Thyroid gland (tissue), 4 donors: ENCODE data around the gene LRMDA. TPM values are rescaled to one million over a fixed set of nuclear protein-coding genes. Genes with fewer than 3 reads are reported as not detected.

Experiments used
- DNase-seq, 2 donors: peaks; one replicate each; pipeline ENCODE4 v3.0.0-alpha.2; 2019
- H3K27ac ChIP-seq, 3 donors: fragments of 200-600 bp; sonication (generic); 1 replicate in 2 of 3; 2 replicates in 1 of 3; pipeline ENCODE4 v1.5.1; 2016 to 2019; ENCODE audit warnings: mild to moderate bottlenecking in 1 of 3, moderate library complexity in 1 of 3
- H3K27me3 ChIP-seq: fragments of 200-600 bp; sonication (generic); one replicate; pipeline ENCODE4 v1.5.1; 2019
- H3K36me3 ChIP-seq, 2 donors: fragments of 200-600 bp; sonication (generic); one replicate each; pipeline ENCODE4 v1.5.1; 2016 to 2019
- H3K4me1 ChIP-seq, 2 donors: fragments of 200-600 bp; sonication (generic); one replicate each; pipeline ENCODE4 v1.5.1; 2017 to 2019
- H3K4me3 ChIP-seq, 3 donors: fragments of 200-600 bp; sonication (generic); replicated peaks in 1 of 3; 1 replicate in 2 of 3; 2 replicates in 1 of 3; pipeline ENCODE4 v1.5.1; 2016; ENCODE audit warnings: mild to moderate bottlenecking in 1 of 3
- H3K9me3 ChIP-seq: fragments of 200-600 bp; sonication (generic); one replicate; pipeline ENCODE4 v1.5.1; 2017
- POLR2A ChIP-seq, 2 donors: fragments of 450-650 bp; IDR thresholded peaks; one replicate each; pipeline ENCODE4 v1.6.1; 2017; ENCODE audit warnings: antibody characterized with exemption in 2 of 2, mild to moderate bottlenecking in 2 of 2, moderate library complexity in 1 of 2
- WGBS, 2 donors: methylation state at CpG; one replicate each; pipeline ENCODE4 v1.1.5; 2017; 5-methylcytosine and 5-hydroxymethylcytosine counted together
- intact Hi-C: fragments of 100-400 bp; cut with DNase I; formaldehyde crosslinking; loops from one replicate; pipeline ENCODE4 v1.15.1; 2023
- total RNA-seq, 4 donors: library from RNA; depleted of rRNA; stranded (reverse); fragments of >200 nt; gene quantifications; one replicate each; pipeline ENCODE4 v1.2.3, GENCODE V29; 2016
- TF ChIP-seq, protein P1 (sequence below), 6 experiments: fragments of 200-600 bp in 3 of 6; fragments of 450-650 bp in 3 of 6; sonication (generic) in 3 of 6; IDR thresholded peaks; one replicate each; pipeline ENCODE4 v1.5.1; 2016 to 2019; ENCODE audit warnings: antibody characterized with exemption in 6 of 6, mild to moderate bottlenecking in 2 of 6, inconsistent platforms in 1 of 6, moderate library complexity in 1 of 6

The LRMDA gene
- total RNA-seq, 4 donors from 2014 or later: 16.5 to 31.7 (median 23.2) TPM

DNA sequence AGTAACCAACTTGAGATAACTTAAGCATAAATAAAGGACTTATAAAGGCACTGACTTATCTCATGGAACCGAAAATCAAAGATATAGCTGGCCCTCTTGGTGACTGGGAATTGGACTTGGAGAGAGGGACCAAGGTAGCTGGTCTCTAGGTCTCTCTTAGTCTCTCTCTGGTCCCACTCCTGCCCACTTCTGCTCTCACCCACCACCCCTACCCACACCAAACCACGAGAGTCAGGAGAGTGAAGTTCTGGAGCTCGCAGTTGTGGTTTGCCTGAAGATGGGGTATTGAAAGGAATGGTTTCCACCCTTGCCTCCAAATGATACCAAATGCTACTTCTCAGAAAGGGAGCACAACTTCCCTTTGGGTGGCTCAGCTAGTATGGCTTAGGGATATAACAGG is 216.3 kb downstream of the LRMDA start:
- intact Hi-C loops: no loop called here
- DNase-seq: no peak
- Histone ChIP-seq H3K36me3 (no peaks in the 10 kb centered on the region), H3K27me3 (no peaks in the 10 kb centered on the region), H3K4me1 (peaks cover 17 to 26% of the 10 kb centered on the region in 2 donors), H3K9me3 (no peaks in the 10 kb centered on the region), H3K27ac (no peak overlapping the region), H3K4me3 (no peak overlapping the region)
- TF ChIP-seq, protein P1, sequence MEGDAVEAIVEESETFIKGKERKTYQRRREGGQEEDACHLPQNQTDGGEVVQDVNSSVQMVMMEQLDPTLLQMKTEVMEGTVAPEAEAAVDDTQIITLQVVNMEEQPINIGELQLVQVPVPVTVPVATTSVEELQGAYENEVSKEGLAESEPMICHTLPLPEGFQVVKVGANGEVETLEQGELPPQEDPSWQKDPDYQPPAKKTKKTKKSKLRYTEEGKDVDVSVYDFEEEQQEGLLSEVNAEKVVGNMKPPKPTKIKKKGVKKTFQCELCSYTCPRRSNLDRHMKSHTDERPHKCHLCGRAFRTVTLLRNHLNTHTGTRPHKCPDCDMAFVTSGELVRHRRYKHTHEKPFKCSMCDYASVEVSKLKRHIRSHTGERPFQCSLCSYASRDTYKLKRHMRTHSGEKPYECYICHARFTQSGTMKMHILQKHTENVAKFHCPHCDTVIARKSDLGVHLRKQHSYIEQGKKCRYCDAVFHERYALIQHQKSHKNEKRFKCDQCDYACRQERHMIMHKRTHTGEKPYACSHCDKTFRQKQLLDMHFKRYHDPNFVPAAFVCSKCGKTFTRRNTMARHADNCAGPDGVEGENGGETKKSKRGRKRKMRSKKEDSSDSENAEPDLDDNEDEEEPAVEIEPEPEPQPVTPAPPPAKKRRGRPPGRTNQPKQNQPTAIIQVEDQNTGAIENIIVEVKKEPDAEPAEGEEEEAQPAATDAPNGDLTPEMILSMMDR (IDR thresholded peaks at IDR 0.05): no peak
- TF ChIP-seq POLR2A (IDR thresholded peaks at IDR 0.05): no peak
- WGBS, 2 donors: 85 to 94% methylated on average over 3 of the region's 3 CpGs

DNA sequence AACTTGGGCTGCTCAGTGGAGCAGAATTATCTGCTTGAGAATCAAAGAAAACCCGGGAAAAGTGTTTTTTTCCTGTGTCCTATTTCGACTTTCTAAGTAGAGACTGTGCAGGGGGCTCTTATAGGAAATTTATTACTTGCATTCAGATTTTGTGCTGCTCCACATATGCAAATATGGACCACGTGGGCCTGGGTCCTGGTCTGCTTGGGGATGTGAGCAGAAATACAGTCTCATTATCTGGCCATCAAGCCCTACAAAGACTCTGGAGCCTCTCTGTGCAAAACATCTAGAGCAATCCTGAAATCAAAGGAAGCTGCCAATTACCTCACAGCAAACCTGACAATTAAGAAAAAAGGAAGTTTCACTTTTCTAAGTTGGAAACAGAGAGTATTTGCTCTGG is 216.9 kb downstream of the LRMDA start:
- no peaks in the 10 kb centered on the region for H3K36me3 ChIP-seq
- peaks cover 18 to 31% of the 10 kb centered on the region in 2 donors for H3K4me1 ChIP-seq
- H3K27me3 ChIP-seq: no peaks in the 10 kb centered on the region
- intact Hi-C loops: no loop called here
- no peak for DNase-seq
- WGBS, 2 donors: 36 to 58% methylated on average over 3 of the region's 3 CpGs
- no peak overlapping the region for H3K4me3 ChIP-seq
- H3K9me3 ChIP-seq: no peaks in the 10 kb centered on the region
- TF ChIP-seq POLR2A (IDR thresholded peaks at IDR 0.05): no peak
- TF ChIP-seq, protein P1 (IDR thresholded peaks at IDR 0.05): no peak
- H3K27ac ChIP-seq: no peak overlapping the region

DNA sequence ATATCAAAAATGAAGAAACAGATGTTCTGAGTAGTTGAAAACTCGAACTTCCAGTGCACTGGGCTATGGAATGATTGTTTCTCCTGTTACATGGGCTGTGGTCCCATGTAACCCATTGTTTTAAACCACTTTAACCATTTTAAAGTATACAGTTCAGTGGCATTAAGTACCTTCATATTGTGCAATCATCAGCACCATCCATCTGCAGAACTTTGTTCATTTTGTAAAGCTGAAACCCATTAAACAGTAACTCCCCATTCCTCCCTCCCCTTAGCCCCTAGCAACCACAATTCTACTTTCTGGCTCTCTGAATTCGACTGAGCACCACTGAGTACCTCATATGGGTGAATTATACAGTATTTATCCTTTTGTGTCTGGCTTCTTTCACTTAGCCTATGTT is 217.4 kb downstream of the LRMDA start:
- no peak for DNase-seq
- WGBS, 2 donors: 30 to 52% methylated on average over 2 of the region's 2 CpGs
- no peak for TF ChIP-seq POLR2A (IDR thresholded peaks at IDR 0.05)
- TF ChIP-seq, protein P1 (IDR thresholded peaks at IDR 0.05): no peak
- peaks cover 18 to 36% of the 10 kb centered on the region in 2 donors for H3K4me1 ChIP-seq
- H3K27ac ChIP-seq: no peak overlapping the region
- H3K4me3 ChIP-seq: no peak overlapping the region
- H3K36me3 ChIP-seq: no peaks in the 10 kb centered on the region
- H3K9me3 ChIP-seq: no peaks in the 10 kb centered on the region
- H3K27me3 ChIP-seq: no peaks in the 10 kb centered on the region
- intact Hi-C loops: no loop called here

DNA sequence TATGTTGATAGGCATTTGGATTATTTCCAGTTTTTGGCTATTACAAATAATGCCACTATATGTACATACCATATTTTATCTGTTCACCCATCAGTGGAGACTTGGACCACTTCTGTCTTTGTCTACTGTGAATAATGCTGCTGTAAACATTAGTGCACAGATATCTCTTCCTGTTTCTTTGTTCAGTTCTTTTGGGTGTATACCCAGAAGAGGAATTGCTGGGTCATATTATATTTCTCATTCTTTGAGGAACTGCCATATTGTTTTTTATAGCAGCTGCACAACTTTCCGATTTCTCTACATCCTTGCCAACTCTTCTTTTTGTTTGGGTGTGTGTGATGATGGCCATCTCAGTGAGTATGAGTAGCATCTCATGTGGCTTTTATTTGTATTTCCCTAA is 218.0 kb downstream of the LRMDA start:
- H3K27ac ChIP-seq: no peak overlapping the region
- H3K9me3 ChIP-seq: no peaks in the 10 kb centered on the region
- peaks cover 22 to 42% of the 10 kb centered on the region in 2 donors for H3K4me1 ChIP-seq
- intact Hi-C loops: no loop called here
- no peak overlapping the region for H3K4me3 ChIP-seq
- no peaks in the 10 kb centered on the region for H3K36me3 ChIP-seq
- no peaks in the 10 kb centered on the region for H3K27me3 ChIP-seq
- TF ChIP-seq, protein P1 (IDR thresholded peaks at IDR 0.05): no peak
- TF ChIP-seq POLR2A (IDR thresholded peaks at IDR 0.05): no peak
- 75 to 89% methylated on average over 1 of the region's 1 CpG for WGBS, 2 donors
- no peak for DNase-seq

DNA sequence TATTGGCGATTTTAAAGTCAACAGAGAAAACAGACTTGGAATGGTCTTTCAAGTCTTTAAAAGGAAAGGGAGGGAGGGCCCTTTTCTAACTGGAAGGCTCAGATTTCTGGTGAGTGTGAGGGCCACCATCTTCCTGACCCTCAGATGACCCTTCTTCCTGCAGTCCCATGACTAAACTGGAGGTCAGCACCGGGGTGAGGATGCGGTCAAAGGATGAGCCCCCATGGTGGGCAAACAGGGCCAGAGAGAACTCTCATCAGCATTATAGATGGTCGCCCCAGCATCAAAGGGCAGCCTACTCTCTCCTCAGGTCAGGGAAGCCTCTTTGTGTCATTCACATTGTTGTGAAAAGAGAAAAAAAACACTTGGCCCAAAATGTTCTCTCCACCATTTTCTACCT is 219.2 kb downstream of the LRMDA start:
- Histone ChIP-seq H3K9me3 (no peaks in the 10 kb centered on the region), H3K4me3 (no peak overlapping the region), H3K27ac (no peak overlapping the region), H3K4me1 (peaks cover 26 to 52% of the 10 kb centered on the region in 2 donors), H3K36me3 (no peaks in the 10 kb centered on the region), H3K27me3 (no peaks in the 10 kb centered on the region)
- DNase-seq: no peak
- no peak for TF ChIP-seq POLR2A (IDR thresholded peaks at IDR 0.05)
- TF ChIP-seq, protein P1 (IDR thresholded peaks at IDR 0.05): no peak
- intact Hi-C loops: loop anchor here (10.0 kb wide), 1 partner anchor 236 kb away; no protein-coding TSS in a partner anchor
- whole genome bisulfite sequencing, 2 donors: 75 to 78% methylated on average over 4 of the region's 4 CpGs
